SK-N-SH treated with all-trans-retinoic acid at 6 μM for 48 hours (cell line): ENCODE data around the gene CCDC88B.
"Not testable (repeated sequence)": the region's sequence is repeated elsewhere in the genome, so short reads cannot be mapped to it uniquely, and the experiment has no call there.

Experiments
- ATAC-seq: fragments of 200-7000 bp; cut with Tn5 transposase; 3 replicates; pipeline ENCODE4 v1.9.1; 2020; ENCODE audit warnings: mild to moderate bottlenecking, moderate library complexity
- BACH2 ChIP-seq: fragments of 250-450 bp; sonication (Bioruptor Pico); IDR thresholded peaks from 2 replicates; pipeline ENCODE4 v1.9.0; 2021; ENCODE audit warnings: mild to moderate bottlenecking, borderline replicate concordance
- CREB5 ChIP-seq: fragments of 250-450 bp; sonication (Bioruptor Pico); IDR thresholded peaks from 2 replicates; pipeline ENCODE4 v1.5.1; 2020; ENCODE audit warnings: low read depth, mild to moderate bottlenecking, moderate library complexity
- CSDC2 ChIP-seq: fragments of 250-450 bp; sonication (Bioruptor Pico); IDR thresholded peaks from 2 replicates; pipeline ENCODE4 v1.5.0; 2020; ENCODE audit warnings: mild to moderate bottlenecking, moderate library complexity
- CSRNP3 ChIP-seq: fragments of 250-450 bp; sonication (Bioruptor Pico); IDR thresholded peaks from 2 replicates; pipeline ENCODE4 v1.5.1; 2021; ENCODE audit warnings: mild to moderate bottlenecking, moderate library complexity
- ESRRG ChIP-seq: fragments of 250-450 bp; sonication (Bioruptor Pico); IDR thresholded peaks from 2 replicates; pipeline ENCODE4 v1.6.1; 2021; ENCODE audit warnings: mild to moderate bottlenecking
- GLIS3 ChIP-seq: fragments of 250-450 bp; sonication (Bioruptor Pico); IDR thresholded peaks from 2 replicates; pipeline ENCODE4 v1.5.0; 2020; ENCODE audit warnings: mild to moderate bottlenecking, moderate library complexity
- ISL1 ChIP-seq: fragments of 250-450 bp; sonication (Bioruptor Pico); IDR thresholded peaks from 2 replicates; pipeline ENCODE4 v2.1.2; 2022; ENCODE audit warnings: mild to moderate bottlenecking, moderate library complexity
- POU6F1 ChIP-seq: fragments of 250-450 bp; sonication (Bioruptor Pico); IDR thresholded peaks from 2 replicates; pipeline ENCODE4 v1.8.0; 2021; ENCODE audit warnings: low read depth, mild to moderate bottlenecking, moderate library complexity, borderline replicate concordance
- RARB ChIP-seq: fragments of 250-450 bp; sonication (Bioruptor Pico); IDR thresholded peaks from 2 replicates; pipeline ENCODE4 v1.8.0; 2021; ENCODE audit warnings: mild to moderate bottlenecking, moderate library complexity
- SNAI2 ChIP-seq: fragments of 250-450 bp; sonication (Bioruptor Pico); IDR thresholded peaks from 2 replicates; pipeline ENCODE4 v1.5.0; 2020; ENCODE audit warnings: mild to moderate bottlenecking, moderate library complexity
- TCF4 ChIP-seq: fragments of 250-450 bp; sonication (Bioruptor Pico); IDR thresholded peaks from 2 replicates; pipeline ENCODE4 v1.8.0; 2021; ENCODE audit warnings: mild to moderate bottlenecking, moderate library complexity, borderline replicate concordance
- TOX ChIP-seq: fragments of 250-450 bp; sonication (Bioruptor Pico); IDR thresholded peaks from 2 replicates; pipeline ENCODE4 v1.8.0; 2021; ENCODE audit warnings: mild to moderate bottlenecking, moderate library complexity, borderline replicate concordance
- TSHZ2 ChIP-seq: fragments of 250-450 bp; sonication (Bioruptor Pico); IDR thresholded peaks from 2 replicates; pipeline ENCODE4 v1.5.0; 2020; ENCODE audit warnings: mild to moderate bottlenecking, moderate library complexity
- ZC3H10 ChIP-seq: fragments of 250-450 bp; sonication (Bioruptor Pico); IDR thresholded peaks from 2 replicates; pipeline ENCODE4 v1.5.1; 2021; ENCODE audit warnings: mild to moderate bottlenecking, moderate library complexity
- ZFP3 ChIP-seq: fragments of 250-450 bp; sonication (Bioruptor Pico); IDR thresholded peaks from 2 replicates; pipeline ENCODE4 v1.5.0; 2020; ENCODE audit warnings: mild to moderate bottlenecking, moderate library complexity
- ZFP30 ChIP-seq: fragments of 450-650 bp; formaldehyde crosslinking; IDR thresholded peaks from 2 replicates; pipeline ENCODE4 v1.5.0; 2022; ENCODE audit warnings: mild to moderate bottlenecking, moderate library complexity
- ZNF565 ChIP-seq: fragments of 450-650 bp; formaldehyde crosslinking; conservative IDR thresholded peaks from 2 replicates; pipeline ENCODE4 v1.5.0; 2020; ENCODE audit warnings: low read depth, mild to moderate bottlenecking, moderate library complexity
- ZNF70 ChIP-seq: fragments of 450-650 bp; formaldehyde crosslinking; IDR thresholded peaks from 2 replicates; pipeline ENCODE4 v1.5.0; 2020; ENCODE audit warnings: mild to moderate bottlenecking, moderate library complexity
- ZNF8 ChIP-seq: fragments of 450-650 bp; formaldehyde crosslinking; IDR thresholded peaks from 2 replicates; pipeline ENCODE4 v1.5.0; 2020; ENCODE audit warnings: mild to moderate bottlenecking, moderate library complexity

Gene CCDC88B

GRCh38 chr11:64306876-64307622 lies 33.0 kb upstream of the CCDC88B start:
- ATAC-seq = no peak
- TF ChIP-seq CREB5 (CRISPR knock-in tag) (no peak), TOX (CRISPR knock-in tag) (no peak), ZFP30 (CRISPR knock-in tag) (no peak), ESRRG (no peak), CSRNP3 (CRISPR knock-in tag) (no peak), ZNF565 (CRISPR knock-in tag) (no peak), ZC3H10 (CRISPR knock-in tag) (no peak), ZNF8 (CRISPR knock-in tag) (no peak), GLIS3 (no peak), POU6F1 (CRISPR knock-in tag) (no peak), BACH2 (no peak), TCF4 (CRISPR knock-in tag) (no peak)
- TF ChIP-seq, all 23 proteins: peak for 0

GRCh38 chr11:64307795-64308194 lies 32.2 kb upstream of the CCDC88B start:
- not testable (repeated sequence) for ATAC-seq

GRCh38 chr11:64312947-64313346 lies 27.1 kb upstream of the CCDC88B start:
- no peak for ATAC-seq
- TF ChIP-seq ZFP30 (CRISPR knock-in tag) (no peak), TSHZ2 (CRISPR knock-in tag) (no peak), CSDC2 (CRISPR knock-in tag) (no peak), ESRRG (no peak), TOX (CRISPR knock-in tag) (no peak), ZNF70 (CRISPR knock-in tag) (no peak), SNAI2 (CRISPR knock-in tag) (no peak), BACH2 (no peak), ZC3H10 (CRISPR knock-in tag) (no peak), RARB (CRISPR knock-in tag) (no peak), ZNF565 (CRISPR knock-in tag) (no peak), TCF4 (CRISPR knock-in tag) (no peak), ZFP3 (CRISPR knock-in tag) (no peak), ISL1 (CRISPR knock-in tag) (no peak), POU6F1 (CRISPR knock-in tag) (no peak), CREB5 (CRISPR knock-in tag) (no peak)
